SK-N-SH treated with all-trans-retinoic acid at 6 μM for 48 hours (cell line): ENCODE results near the gene MTHFD2L.

Source experiments
- ATAC-seq: fragments of 200-7000 bp; cut with Tn5 transposase; 3 replicates; pipeline ENCODE4 v1.9.1; 2020; ENCODE audit warnings: mild to moderate bottlenecking, moderate library complexity
- ARNTL ChIP-seq: fragments of 450-650 bp; formaldehyde crosslinking; IDR thresholded peaks from 2 replicates; pipeline ENCODE4 v1.5.0; 2020; ENCODE audit warnings: low read depth, mild to moderate bottlenecking, moderate library complexity, borderline replicate concordance
- BACH2 ChIP-seq: fragments of 250-450 bp; sonication (Bioruptor Pico); IDR thresholded peaks from 2 replicates; pipeline ENCODE4 v1.9.0; 2021; ENCODE audit warnings: mild to moderate bottlenecking, borderline replicate concordance
- CSDC2 ChIP-seq: fragments of 250-450 bp; sonication (Bioruptor Pico); IDR thresholded peaks from 2 replicates; pipeline ENCODE4 v1.5.0; 2020; ENCODE audit warnings: mild to moderate bottlenecking, moderate library complexity
- ESRRG ChIP-seq: fragments of 250-450 bp; sonication (Bioruptor Pico); IDR thresholded peaks from 2 replicates; pipeline ENCODE4 v1.6.1; 2021; ENCODE audit warnings: mild to moderate bottlenecking
- GLIS3 ChIP-seq: fragments of 250-450 bp; sonication (Bioruptor Pico); IDR thresholded peaks from 2 replicates; pipeline ENCODE4 v1.5.0; 2020; ENCODE audit warnings: mild to moderate bottlenecking, moderate library complexity
- ISL1 ChIP-seq: fragments of 250-450 bp; sonication (Bioruptor Pico); IDR thresholded peaks from 2 replicates; pipeline ENCODE4 v2.1.2; 2022; ENCODE audit warnings: mild to moderate bottlenecking, moderate library complexity
- OSR1 ChIP-seq: fragments of 250-450 bp; sonication (Bioruptor Pico); IDR thresholded peaks from 2 replicates; pipeline ENCODE4 v1.8.0; 2022; ENCODE audit warnings: moderate library complexity, mild to moderate bottlenecking, inconsistent platforms
- PPARA ChIP-seq: fragments of 250-450 bp; sonication (Bioruptor Pico); IDR thresholded peaks from 2 replicates; pipeline ENCODE4 v1.5.0; 2020; ENCODE audit warnings: mild to moderate bottlenecking, borderline replicate concordance
- RARB ChIP-seq: fragments of 250-450 bp; sonication (Bioruptor Pico); IDR thresholded peaks from 2 replicates; pipeline ENCODE4 v1.8.0; 2021; ENCODE audit warnings: mild to moderate bottlenecking, moderate library complexity
- SNAI2 ChIP-seq: fragments of 250-450 bp; sonication (Bioruptor Pico); IDR thresholded peaks from 2 replicates; pipeline ENCODE4 v1.5.0; 2020; ENCODE audit warnings: mild to moderate bottlenecking, moderate library complexity
- TCF4 ChIP-seq: fragments of 250-450 bp; sonication (Bioruptor Pico); IDR thresholded peaks from 2 replicates; pipeline ENCODE4 v1.8.0; 2021; ENCODE audit warnings: mild to moderate bottlenecking, moderate library complexity, borderline replicate concordance
- TOX ChIP-seq: fragments of 250-450 bp; sonication (Bioruptor Pico); IDR thresholded peaks from 2 replicates; pipeline ENCODE4 v1.8.0; 2021; ENCODE audit warnings: mild to moderate bottlenecking, moderate library complexity, borderline replicate concordance
- ZC3H10 ChIP-seq: fragments of 250-450 bp; sonication (Bioruptor Pico); IDR thresholded peaks from 2 replicates; pipeline ENCODE4 v1.5.1; 2021; ENCODE audit warnings: mild to moderate bottlenecking, moderate library complexity
- ZFP3 ChIP-seq: fragments of 250-450 bp; sonication (Bioruptor Pico); IDR thresholded peaks from 2 replicates; pipeline ENCODE4 v1.5.0; 2020; ENCODE audit warnings: mild to moderate bottlenecking, moderate library complexity
- ZFP30 ChIP-seq: fragments of 450-650 bp; formaldehyde crosslinking; IDR thresholded peaks from 2 replicates; pipeline ENCODE4 v1.5.0; 2022; ENCODE audit warnings: mild to moderate bottlenecking, moderate library complexity
- ZNF565 ChIP-seq: fragments of 450-650 bp; formaldehyde crosslinking; conservative IDR thresholded peaks from 2 replicates; pipeline ENCODE4 v1.5.0; 2020; ENCODE audit warnings: low read depth, mild to moderate bottlenecking, moderate library complexity
- ZNF70 ChIP-seq: fragments of 450-650 bp; formaldehyde crosslinking; IDR thresholded peaks from 2 replicates; pipeline ENCODE4 v1.5.0; 2020; ENCODE audit warnings: mild to moderate bottlenecking, moderate library complexity
- ZNF8 ChIP-seq: fragments of 450-650 bp; formaldehyde crosslinking; IDR thresholded peaks from 2 replicates; pipeline ENCODE4 v1.5.0; 2020; ENCODE audit warnings: mild to moderate bottlenecking, moderate library complexity
- TF ChIP-seq, protein P1 (sequence below): fragments of 250-450 bp; sonication (Bioruptor Pico); IDR thresholded peaks from 2 replicates; pipeline ENCODE4 v1.5.0; 2020; ENCODE audit warnings: mild to moderate bottlenecking, moderate library complexity
- TF ChIP-seq, protein P2 (sequence below): fragments of 250-450 bp; sonication (Bioruptor Pico); IDR thresholded peaks from 2 replicates; pipeline ENCODE4 v1.5.1; 2021; ENCODE audit warnings: mild to moderate bottlenecking, moderate library complexity
- TF ChIP-seq, protein P3 (sequence below): fragments of 250-450 bp; sonication (Bioruptor Pico); IDR thresholded peaks from 2 replicates; pipeline ENCODE4 v1.8.0; 2021; ENCODE audit warnings: low read depth, mild to moderate bottlenecking, moderate library complexity, borderline replicate concordance
- TF ChIP-seq, protein P4 (sequence below): fragments of 250-450 bp; sonication (Bioruptor Pico); IDR thresholded peaks from 2 replicates; pipeline ENCODE4 v1.5.1; 2020; ENCODE audit warnings: low read depth, mild to moderate bottlenecking, moderate library complexity

Gene MTHFD2L

DNA sequence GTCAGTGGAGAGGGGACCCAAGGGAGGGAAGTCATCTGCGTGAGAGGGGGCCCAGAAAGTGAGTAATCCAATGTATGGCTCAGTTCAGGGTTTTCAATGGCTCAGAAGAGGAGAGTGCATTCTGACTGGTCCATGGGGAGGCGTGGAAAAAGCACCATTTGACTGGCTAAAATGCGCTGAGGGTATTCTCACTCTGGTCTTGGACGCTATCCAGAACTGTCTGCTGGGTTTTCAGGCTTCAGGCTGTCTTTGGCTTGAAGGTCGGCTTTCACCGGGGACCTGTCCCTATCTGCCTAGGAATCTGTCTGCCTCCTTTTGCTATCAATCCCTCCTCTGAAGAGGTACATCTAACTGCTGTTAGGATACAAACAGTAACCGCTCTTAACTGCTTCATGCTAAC is 176.7 kb downstream of the MTHFD2L start:
- TF ChIP-seq ZNF8 (CRISPR knock-in tag), result no peak
- no peak for TF ChIP-seq ZNF70 (CRISPR knock-in tag)
- TF ChIP-seq, protein P1, sequence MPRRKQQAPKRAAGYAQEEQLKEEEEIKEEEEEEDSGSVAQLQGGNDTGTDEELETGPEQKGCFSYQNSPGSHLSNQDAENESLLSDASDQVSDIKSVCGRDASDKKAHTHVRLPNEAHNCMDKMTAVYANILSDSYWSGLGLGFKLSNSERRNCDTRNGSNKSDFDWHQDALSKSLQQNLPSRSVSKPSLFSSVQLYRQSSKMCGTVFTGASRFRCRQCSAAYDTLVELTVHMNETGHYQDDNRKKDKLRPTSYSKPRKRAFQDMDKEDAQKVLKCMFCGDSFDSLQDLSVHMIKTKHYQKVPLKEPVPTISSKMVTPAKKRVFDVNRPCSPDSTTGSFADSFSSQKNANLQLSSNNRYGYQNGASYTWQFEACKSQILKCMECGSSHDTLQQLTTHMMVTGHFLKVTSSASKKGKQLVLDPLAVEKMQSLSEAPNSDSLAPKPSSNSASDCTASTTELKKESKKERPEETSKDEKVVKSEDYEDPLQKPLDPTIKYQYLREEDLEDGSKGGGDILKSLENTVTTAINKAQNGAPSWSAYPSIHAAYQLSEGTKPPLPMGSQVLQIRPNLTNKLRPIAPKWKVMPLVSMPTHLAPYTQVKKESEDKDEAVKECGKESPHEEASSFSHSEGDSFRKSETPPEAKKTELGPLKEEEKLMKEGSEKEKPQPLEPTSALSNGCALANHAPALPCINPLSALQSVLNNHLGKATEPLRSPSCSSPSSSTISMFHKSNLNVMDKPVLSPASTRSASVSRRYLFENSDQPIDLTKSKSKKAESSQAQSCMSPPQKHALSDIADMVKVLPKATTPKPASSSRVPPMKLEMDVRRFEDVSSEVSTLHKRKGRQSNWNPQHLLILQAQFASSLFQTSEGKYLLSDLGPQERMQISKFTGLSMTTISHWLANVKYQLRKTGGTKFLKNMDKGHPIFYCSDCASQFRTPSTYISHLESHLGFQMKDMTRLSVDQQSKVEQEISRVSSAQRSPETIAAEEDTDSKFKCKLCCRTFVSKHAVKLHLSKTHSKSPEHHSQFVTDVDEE (CRISPR knock-in tag), result no peak
- no peak for TF ChIP-seq ZFP3
- TF ChIP-seq, protein P2, sequence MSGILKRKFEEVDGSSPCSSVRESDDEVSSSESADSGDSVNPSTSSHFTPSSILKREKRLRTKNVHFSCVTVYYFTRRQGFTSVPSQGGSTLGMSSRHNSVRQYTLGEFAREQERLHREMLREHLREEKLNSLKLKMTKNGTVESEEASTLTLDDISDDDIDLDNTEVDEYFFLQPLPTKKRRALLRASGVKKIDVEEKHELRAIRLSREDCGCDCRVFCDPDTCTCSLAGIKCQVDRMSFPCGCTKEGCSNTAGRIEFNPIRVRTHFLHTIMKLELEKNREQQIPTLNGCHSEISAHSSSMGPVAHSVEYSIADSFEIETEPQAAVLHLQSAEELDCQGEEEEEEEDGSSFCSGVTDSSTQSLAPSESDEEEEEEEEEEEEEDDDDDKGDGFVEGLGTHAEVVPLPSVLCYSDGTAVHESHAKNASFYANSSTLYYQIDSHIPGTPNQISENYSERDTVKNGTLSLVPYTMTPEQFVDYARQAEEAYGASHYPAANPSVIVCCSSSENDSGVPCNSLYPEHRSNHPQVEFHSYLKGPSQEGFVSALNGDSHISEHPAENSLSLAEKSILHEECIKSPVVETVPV, result no peak
- TF ChIP-seq OSR1, result no peak
- TF ChIP-seq, protein P3, sequence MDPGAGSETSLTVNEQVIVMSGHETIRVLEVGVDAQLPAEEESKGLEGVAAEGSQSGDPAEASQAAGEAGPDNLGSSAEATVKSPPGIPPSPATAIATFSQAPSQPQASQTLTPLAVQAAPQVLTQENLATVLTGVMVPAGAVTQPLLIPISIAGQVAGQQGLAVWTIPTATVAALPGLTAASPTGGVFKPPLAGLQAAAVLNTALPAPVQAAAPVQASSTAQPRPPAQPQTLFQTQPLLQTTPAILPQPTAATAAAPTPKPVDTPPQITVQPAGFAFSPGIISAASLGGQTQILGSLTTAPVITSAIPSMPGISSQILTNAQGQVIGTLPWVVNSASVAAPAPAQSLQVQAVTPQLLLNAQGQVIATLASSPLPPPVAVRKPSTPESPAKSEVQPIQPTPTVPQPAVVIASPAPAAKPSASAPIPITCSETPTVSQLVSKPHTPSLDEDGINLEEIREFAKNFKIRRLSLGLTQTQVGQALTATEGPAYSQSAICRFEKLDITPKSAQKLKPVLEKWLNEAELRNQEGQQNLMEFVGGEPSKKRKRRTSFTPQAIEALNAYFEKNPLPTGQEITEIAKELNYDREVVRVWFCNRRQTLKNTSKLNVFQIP (CRISPR knock-in tag), result no peak
- TF ChIP-seq ARNTL (CRISPR knock-in tag), result no peak
- no peak for TF ChIP-seq BACH2 (CRISPR knock-in tag)
- no peak for TF ChIP-seq GLIS3 (CRISPR knock-in tag)
- no peak for TF ChIP-seq ZNF565 (CRISPR knock-in tag)
- TF ChIP-seq SNAI2 (CRISPR knock-in tag), result no peak
- TF ChIP-seq ESRRG (CRISPR knock-in tag), result no peak
- TF ChIP-seq ZC3H10 (CRISPR knock-in tag), result no peak
- ATAC-seq, result no peak

DNA sequence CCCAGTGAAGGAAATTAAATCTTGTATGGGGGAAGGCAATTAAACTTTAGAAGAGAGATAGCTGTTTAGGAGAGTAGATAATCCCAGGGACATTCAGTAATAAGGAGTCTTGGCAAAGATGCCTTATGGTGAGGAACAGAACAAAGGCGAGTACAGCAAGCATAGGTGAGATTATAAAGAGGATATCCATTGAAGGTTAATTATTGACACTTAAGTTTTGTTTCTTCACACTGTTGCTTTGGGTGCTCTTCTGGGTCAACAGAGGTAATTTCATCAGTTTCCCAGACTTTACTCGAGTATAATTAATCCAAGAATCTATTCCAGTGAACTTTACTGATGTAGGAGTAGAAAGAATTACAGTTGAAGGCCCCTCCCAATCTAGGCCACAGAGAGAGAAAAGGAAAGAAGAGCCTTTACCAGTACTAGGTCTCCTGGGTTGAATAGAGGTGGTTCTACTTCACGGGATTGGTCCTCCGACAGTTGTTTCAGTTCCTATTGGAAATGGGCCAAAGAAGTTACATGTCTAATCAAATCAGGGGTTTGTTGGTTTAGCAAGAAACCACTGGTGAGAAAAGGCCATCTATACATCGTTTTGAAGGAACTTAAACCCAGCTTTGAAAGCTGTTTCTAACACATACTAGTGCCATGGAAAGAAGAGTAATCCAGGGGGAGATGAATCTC is 177.6 kb downstream of the MTHFD2L start:
- ATAC-seq, result no peak
- no peak for TF ChIP-seq ZNF8 (CRISPR knock-in tag)
- TF ChIP-seq OSR1, result no peak
- no peak for TF ChIP-seq PPARA (CRISPR knock-in tag)

DNA sequence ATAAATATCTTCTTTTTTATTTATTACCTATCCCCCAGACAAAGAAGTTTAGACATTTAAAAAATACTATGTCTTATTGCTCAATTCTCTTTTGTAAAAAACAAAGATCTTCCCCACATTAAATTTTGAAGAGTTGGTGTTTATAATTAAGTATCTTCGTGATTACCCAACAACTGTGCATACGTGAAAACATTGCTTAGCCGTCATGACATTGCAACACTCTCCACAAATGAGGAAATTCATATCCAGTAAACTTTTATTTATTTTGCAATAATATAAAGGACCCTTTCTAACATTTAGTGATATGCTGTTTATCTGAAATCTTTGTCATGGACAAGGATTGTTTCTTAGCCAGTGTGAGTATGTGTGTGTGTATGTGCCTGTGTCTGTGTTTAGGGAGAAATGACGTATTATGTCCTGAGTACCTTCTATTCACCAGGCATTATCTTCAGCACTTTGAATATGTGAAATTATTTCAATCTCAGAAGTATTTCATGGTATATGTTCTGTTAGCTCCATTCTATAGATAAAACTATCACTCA is 180.9 kb downstream of the MTHFD2L start:
- TF ChIP-seq ZC3H10 (CRISPR knock-in tag) (no peak), GLIS3 (CRISPR knock-in tag) (no peak), OSR1 (no peak), CSDC2 (CRISPR knock-in tag) (no peak), PPARA (CRISPR knock-in tag) (no peak), BACH2 (CRISPR knock-in tag) (no peak), ZNF565 (CRISPR knock-in tag) (no peak), ARNTL (CRISPR knock-in tag) (no peak), ZFP30 (CRISPR knock-in tag) (no peak), RARB (CRISPR knock-in tag) (no peak), ZNF8 (CRISPR knock-in tag) (no peak), TCF4 (CRISPR knock-in tag) (no peak), ISL1 (CRISPR knock-in tag) (no peak), TOX (CRISPR knock-in tag) (no peak), ZNF70 (CRISPR knock-in tag) (no peak)
- TF ChIP-seq, protein P4, sequence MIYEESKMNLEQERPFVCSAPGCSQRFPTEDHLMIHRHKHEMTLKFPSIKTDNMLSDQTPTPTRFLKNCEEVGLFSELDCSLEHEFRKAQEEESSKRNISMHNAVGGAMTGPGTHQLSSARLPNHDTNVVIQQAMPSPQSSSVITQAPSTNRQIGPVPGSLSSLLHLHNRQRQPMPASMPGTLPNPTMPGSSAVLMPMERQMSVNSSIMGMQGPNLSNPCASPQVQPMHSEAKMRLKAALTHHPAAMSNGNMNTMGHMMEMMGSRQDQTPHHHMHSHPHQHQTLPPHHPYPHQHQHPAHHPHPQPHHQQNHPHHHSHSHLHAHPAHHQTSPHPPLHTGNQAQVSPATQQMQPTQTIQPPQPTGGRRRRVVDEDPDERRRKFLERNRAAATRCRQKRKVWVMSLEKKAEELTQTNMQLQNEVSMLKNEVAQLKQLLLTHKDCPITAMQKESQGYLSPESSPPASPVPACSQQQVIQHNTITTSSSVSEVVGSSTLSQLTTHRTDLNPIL (CRISPR knock-in tag), result no peak
- TF ChIP-seq, protein P2, result no peak
- TF ChIP-seq, protein P1 (CRISPR knock-in tag), result no peak
- no peak for ATAC-seq
